Measurements from ENCODE around the gene CRIM1.

The CRIM1 gene

GRCh38 chr2:36493306-36493705 is 137.7 kb downstream of the CRIM1 start:
- no peak for TF ChIP-seq YY1 (IDR thresholded peaks at IDR 0.05; ENCODE audit: low read depth)
- TF ChIP-seq EGR1 (IDR thresholded peaks at IDR 0.05): no peak

- TF ChIP-seq TAF1 (IDR thresholded peaks at IDR 0.05; ENCODE audit: low read depth): no peak
- no peak for TF ChIP-seq EGR1 (IDR thresholded peaks at IDR 0.05)
Observed at GRCh38 chr2:36497570-36498163, 142.1 kb downstream of the CRIM1 start.

- no peak for TF ChIP-seq FOXM1 (IDR thresholded peaks at IDR 0.05; ENCODE audit: borderline replicate concordance, low read depth)
- TF ChIP-seq TEAD4 (IDR thresholded peaks at IDR 0.05): no peak
- TF ChIP-seq CEBPB (IDR thresholded peaks at IDR 0.05): no peak
- TF ChIP-seq TCF12 (IDR thresholded peaks at IDR 0.05; ENCODE audit: low read depth): no peak
- no peak for TF ChIP-seq EP300 (IDR thresholded peaks at IDR 0.05; ENCODE audit: borderline replicate concordance)
- no peak for TF ChIP-seq REST (IDR thresholded peaks at IDR 0.05; ENCODE audit: low read depth)
- no peak for TF ChIP-seq NFIC (IDR thresholded peaks at IDR 0.05)
- no peak for TF ChIP-seq EGR1 (IDR thresholded peaks at IDR 0.05)
Observed at GRCh38 chr2:36499128-36499820, 143.7 kb downstream of the CRIM1 start.

GRCh38 chr2:36500072-36500471 is 144.5 kb downstream of the CRIM1 start:
- TF ChIP-seq RAD21 (IDR thresholded peaks at IDR 0.05; ENCODE audit: low read depth) (no peak), MAX (IDR thresholded peaks at IDR 0.05) (no peak), ZBTB7A (IDR thresholded peaks at IDR 0.05; ENCODE audit: low read depth) (no peak), YY1 (IDR thresholded peaks at IDR 0.05; ENCODE audit: low read depth) (no peak), TEAD4 (IDR thresholded peaks at IDR 0.05) (no peak), NFIC (IDR thresholded peaks at IDR 0.05) (no peak), FOXM1 (IDR thresholded peaks at IDR 0.05; ENCODE audit: borderline replicate concordance, low read depth) (no peak), TAF1 (IDR thresholded peaks at IDR 0.05; ENCODE audit: low read depth) (no peak), EGR1 (IDR thresholded peaks at IDR 0.05) (no peak), CREB1 (IDR thresholded peaks at IDR 0.05; ENCODE audit: low read depth) (no peak), CEBPB (IDR thresholded peaks at IDR 0.05) (no peak), EP300 (IDR thresholded peaks at IDR 0.05; ENCODE audit: borderline replicate concordance) (no peak), USF1 (IDR thresholded peaks at IDR 0.05) (no peak), REST (IDR thresholded peaks at IDR 0.05; ENCODE audit: low read depth) (no peak), TCF12 (IDR thresholded peaks at IDR 0.05; ENCODE audit: low read depth) (no peak)

GRCh38 chr2:36502081-36502480 is 146.5 kb downstream of the CRIM1 start:
- TF ChIP-seq NFIC (IDR thresholded peaks at IDR 0.05) (no peak), ZBTB7A (IDR thresholded peaks at IDR 0.05; ENCODE audit: low read depth) (no peak), YY1 (IDR thresholded peaks at IDR 0.05; ENCODE audit: low read depth) (no peak), TEAD4 (IDR thresholded peaks at IDR 0.05) (no peak), CREB1 (IDR thresholded peaks at IDR 0.05; ENCODE audit: low read depth) (no peak), EGR1 (IDR thresholded peaks at IDR 0.05) (no peak), CEBPB (IDR thresholded peaks at IDR 0.05) (no peak), REST (IDR thresholded peaks at IDR 0.05; ENCODE audit: low read depth) (no peak), EP300 (IDR thresholded peaks at IDR 0.05; ENCODE audit: borderline replicate concordance) (no peak), TCF12 (IDR thresholded peaks at IDR 0.05; ENCODE audit: low read depth) (no peak), FOXM1 (IDR thresholded peaks at IDR 0.05; ENCODE audit: borderline replicate concordance, low read depth) (no peak), TAF1 (IDR thresholded peaks at IDR 0.05; ENCODE audit: low read depth) (no peak), USF1 (IDR thresholded peaks at IDR 0.05) (no peak), MAX (IDR thresholded peaks at IDR 0.05) (no peak)
